NCI-H2227 (cell line): Measurements from ENCODE around the gene EXD3.

Experiments
- DNase-seq: peaks from one replicate; lab custom pipeline; 2025; ENCODE audit not compliant: unreplicated experiment; lab: John Stamatoyannopoulos, UW

The EXD3 gene

DNA sequence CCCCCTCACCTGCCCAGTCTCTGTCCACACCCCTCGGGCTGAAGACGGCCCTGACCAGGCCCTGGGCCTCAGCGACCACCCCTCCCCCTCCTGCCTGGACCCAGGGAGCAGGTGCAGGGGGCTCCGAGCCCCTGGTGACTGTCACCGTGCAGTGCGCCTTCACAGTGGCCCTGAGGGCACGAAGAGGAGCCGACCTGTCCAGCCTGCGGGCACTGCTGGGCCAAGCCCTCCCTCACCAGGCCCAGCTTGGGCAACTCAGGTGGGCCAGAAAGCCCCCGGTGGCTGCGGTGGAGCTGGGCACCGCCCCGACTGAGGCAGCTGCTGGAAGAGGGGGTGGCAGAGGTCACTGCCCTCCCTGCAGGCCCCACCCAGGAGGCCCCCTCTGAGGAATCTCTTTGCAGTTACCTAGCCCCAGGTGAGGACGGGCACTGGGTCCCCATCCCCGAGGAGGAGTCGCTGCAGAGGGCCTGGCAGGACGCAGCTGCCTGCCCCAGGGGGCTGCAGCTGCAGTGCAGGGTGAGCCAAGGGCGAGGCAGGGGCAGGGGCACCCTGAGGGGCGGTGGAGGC lies 10.5 kb upstream of the EXD3 start:
- no peak for DNase-seq

DNA sequence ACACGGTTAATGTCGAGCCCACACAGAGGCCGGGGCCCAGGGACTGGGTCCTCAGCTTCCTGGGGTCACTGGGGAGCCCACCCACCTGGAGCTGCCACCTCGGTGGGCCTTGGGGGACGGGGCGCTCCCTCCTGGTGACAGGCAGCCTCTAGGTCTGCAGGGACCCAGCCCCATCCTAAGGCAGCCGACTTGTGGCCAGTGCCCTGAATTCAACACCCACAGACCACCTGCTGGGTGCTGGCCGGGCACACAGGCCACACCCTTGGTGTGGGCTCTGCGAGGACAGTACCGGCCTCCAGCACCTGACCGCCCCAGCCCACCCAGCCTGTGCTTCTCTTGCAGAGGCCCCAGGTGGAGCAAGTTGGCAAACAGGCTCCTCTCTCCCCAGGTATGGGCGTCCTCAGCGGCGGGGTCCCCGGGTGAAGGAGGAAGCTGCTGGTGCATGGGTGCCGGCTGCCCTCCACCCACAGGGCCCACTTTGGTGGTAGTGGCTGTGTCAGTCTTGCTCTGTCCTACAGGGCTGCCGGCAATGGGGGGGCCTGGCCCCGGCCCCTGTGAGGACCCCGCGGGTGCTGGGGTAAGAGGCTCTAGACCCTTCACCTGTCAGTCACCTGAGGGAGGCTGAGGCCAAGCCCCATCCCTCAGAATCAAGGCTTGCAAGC lies 9.9 kb upstream of the EXD3 start:
- no peak for DNase-seq

- DNase-seq, result no peak
These were observed 8.5 kb upstream of the EXD3 start for GRCh38 chr9:137431416-137431931.

GRCh38 chr9:137430723-137431415 lies 7.9 kb upstream of the EXD3 start:
- no peak for DNase-seq

DNA sequence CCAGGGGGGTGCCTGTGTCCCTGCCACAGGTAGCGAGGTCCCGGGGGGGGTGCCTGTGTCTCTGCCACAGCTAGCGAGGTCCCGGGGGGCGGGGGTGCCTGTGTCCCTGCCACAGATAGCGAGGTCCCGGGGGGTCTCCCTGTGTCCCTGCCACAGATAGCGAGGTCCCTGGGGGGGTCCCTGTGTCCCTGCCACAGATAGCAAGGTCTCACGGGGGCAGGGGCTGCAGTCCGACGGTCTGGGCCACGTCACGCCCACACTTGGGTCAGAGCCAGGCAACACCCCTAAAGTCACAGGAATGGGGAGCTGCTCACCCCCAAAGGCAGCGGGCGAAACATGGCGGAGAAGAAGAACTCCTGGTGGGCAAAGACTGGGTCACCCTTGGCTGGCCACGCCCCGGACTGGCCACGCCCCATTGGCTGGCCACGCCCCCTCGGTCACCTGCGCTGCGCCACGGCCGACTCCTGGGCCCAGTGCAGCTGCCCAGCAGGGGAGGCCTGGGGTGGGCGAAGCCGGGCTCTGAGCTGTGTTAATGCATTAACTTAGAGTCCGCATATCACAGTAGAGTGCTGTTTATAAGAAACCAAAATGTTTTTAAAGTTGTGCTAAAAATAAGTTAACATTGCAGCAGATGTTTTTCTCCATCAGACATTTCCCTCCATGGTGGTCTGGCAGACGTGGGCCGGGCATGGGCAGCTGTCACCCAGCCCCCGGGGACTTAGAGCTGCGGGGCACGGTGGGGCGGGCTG lies 7.2 kb upstream of the EXD3 start:
- peak; percentile 16 for DNase-seq

- DNase-seq, result no peak
These were observed 6.6 kb upstream of the EXD3 start for GRCh38 chr9:137429546-137429890.

GRCh38 chr9:137428841-137429545 lies 6.0 kb upstream of the EXD3 start:
- no peak for DNase-seq

- no peak for DNase-seq
These were observed 5.3 kb upstream of the EXD3 start for GRCh38 chr9:137428311-137428630.

- no peak for DNase-seq
These were observed 4.7 kb upstream of the EXD3 start for GRCh38 chr9:137427454-137428310.

DNA sequence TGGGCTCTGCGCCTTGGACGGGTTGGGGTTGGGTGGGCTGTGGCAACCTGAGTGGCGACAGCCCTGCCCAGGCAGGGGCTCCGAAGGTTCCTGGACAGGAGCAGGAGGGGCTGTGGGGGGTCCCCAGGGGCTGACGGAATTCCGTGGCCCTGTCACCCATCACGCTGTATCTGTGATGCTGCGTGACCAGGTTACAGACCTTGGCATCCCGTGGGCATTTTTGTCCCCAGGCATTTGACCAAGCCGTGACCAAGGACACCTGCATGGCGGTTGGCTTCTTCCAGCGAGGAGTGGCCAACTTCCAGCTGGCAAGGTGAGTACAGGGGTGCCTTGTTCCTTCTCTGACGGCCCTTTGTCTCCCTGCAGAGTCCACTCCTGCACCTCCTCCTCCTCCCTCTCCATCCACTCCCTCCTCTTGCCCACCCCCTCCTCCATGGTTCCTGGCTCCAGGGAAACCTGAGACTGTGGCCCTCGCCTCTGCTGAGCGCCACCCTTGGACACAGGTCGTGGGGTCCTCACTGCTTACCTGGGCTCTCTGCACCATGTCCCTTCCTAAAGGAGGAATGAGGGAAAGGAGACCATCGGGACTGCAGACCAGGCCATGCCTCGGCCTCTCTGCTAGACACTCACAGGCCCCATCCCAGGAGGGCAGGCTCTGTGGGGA lies 3.2 kb upstream of the EXD3 start:
- DNase-seq, result no peak

DNA sequence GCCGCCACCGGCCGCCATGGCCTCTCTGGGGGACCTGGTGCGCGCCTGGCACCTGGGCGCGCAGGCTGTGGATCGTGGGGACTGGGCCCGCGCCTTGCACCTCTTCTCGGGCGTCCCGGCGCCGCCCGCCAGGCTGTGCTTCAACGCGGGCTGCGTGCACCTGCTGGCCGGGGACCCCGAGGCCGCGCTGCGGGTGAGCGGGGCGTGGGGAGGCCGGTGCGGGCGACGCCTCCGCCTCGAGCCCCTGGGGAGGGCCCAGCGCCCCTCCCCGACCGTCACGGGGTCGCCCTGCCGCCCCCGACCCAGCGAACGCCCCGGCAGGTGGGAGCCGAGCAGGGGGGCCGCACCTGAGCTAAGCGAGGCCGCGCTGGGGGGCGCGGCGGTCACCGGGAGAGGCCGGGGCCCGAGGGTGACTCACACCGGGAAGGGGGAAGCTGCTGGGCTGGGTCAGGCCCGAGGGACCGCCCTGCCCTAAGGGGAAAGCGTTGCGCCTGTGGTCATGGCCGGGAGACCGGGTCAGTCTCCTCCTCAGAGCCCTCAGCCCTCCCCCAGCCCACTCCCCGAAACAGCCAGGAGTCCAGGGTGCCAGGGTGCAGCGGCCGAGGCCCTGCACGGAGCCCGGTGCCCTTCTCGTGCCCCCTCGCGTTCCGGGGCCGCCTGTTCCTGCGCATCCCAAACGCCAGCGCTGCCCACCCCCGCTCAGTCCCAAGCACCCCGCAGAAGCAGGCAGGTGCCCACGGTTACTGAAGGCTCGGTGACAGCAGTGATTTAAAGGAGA lies 741 bp upstream of the EXD3 start:
- DNase-seq, result no peak

DNA sequence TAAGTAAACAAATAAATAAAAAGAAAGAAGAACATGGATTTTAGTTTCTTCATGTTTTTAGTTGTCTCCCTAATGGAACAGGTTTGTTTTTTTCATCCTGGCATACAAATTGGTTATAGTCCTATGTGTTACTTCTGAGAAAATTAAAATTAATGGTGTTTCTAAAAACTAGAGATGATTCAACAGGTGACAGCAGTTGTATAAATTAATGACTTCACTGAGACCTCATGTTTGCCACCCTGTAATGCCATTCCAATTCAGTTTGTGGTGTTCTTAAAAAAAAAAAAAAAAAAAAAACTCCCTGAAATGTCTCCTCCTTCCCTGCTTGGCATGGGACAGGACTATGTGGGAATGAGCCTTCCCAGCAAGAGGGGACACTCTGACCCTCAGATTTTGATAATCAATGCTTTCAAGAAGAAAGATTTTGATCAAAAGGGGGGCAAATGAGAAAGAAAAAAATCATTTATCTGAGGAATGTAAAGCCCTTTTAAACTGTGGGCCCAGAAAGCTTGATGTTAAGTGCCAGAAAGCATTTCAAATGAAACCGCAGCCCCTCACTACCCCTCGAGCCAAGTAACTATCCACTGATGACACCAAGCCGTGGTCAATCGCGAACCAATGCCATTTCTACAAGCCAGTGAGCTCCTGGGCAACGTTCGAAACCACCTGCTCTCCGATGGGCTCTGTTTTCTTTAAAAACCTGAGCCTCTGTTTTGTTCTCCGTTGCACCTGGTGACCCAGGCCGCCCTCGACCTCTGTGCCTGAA lies 941 bp downstream of the EXD3 start:
- no peak for DNase-seq

DNA sequence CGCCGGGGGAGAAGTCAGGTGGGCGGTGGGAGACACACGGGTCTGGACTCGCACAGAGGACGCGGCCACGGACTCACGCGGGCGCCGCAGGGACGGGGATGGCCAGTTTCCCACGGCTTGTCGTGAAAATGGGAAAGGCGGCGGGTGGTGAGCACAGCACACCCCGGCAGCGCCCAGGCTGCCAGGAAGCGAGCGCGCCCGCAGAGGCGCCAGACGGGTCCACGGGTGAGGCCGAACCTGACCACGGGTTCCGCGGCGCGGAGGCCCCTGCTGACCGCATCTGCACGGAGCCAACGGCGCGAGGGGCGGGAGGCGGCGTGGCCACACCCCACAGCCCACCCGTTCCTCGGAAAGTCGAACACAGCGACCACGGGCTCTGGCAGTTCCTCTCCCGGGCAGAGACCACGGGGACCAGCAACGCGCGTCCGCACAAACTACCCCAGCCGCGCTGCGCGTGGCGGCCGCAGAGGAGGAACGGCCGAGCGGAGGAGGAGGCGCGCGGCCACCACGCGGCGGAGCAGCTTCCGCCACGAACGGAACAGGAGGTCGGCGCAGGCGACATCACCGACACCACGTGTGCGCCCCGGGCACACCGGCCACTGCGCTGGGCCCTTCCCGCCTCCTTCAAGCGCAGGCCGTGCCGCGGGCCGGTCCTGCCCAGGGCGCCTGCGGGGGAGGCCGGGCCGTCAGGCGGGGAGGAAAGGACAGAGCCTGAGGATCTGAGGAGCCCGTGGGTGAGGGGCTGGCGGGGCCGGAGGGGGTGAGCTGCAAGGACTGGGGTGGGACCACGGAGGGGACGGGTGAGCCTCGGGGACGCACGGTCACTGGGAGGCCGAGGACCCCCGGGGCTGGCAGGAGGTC lies 5.6 kb downstream of the EXD3 start:
- DNase-seq, result no peak

DNA sequence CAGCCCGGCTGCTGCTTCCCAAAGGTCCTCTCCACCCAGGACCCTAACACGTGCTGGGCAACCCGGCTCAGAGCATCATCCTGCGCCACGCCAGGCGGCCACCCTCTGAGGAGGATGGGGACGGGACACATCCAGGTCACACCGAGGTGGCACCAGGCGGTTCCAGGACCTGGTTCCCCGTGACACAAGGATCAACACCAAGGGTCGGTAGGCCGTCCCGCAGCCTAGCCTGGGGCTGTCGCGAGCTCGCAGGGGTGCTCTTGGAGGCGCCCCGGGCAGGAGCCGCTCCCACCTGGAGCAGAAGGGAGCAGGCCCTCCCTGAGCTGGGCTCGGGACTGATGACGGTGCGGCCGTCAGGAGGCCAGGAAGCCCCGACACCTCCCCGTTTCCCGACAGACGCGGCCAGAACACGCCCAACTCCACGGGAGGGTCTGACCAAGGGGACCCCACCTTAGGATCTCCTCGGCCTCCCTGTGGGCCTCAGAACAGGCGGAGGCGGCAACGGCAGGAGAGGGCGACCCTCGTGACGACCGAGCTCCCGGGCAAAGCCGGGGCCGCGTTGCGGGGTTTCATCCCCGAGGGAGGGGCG lies 6.3 kb downstream of the EXD3 start:
- no peak for DNase-seq

DNA sequence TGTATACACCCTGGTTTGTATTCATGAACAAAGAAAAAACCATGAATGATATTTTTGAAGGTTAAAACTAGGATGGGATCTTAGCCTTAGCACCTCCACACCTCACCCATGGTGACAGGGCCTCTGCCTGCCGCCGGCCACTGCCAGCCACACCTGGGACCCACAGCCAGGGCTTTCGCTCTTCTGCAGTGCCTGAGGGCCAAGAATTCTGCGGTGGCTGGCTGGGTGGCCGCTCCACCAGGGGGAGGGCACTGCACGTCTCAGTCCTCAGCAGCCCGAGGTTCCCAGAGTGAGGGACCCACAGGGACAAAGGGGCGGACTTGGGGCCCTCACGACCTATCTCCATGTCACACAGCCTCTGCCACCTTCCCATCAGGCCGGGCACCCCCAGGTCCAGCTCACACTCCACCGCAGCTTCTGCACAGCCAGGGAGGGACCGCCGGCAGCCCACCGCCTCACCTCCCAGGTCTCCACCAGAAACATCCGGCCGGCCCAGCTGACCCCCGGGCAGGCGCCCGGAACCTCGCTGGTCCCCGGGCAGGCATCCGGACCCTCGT lies 6.9 kb downstream of the EXD3 start:
- DNase-seq, result no peak

GRCh38 chr9:137415451-137415850 lies 7.5 kb downstream of the EXD3 start:
- DNase-seq, result no peak

DNA sequence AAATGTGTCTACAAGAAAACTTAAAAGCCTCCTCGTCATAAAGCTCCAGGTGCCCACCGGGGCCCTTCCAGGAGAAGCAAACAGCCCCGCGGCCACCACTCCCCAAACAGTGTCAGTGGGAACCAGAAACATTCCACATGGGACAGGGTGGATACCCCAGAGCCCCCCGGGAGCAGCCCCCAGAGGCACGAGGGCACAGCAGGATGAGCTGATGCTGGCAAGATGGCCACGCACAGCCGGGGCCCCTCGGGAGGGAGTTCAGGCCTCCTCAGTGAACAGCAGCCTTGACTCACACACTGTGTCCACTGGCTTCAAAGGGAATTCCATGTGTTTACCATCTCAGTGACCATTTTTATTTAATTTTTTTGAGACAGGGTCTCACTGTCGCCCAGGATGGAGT lies 10.5 kb downstream of the EXD3 start:
- no peak for DNase-seq
